GM19351 (cell line): Measurements from ENCODE around the gene RIN1.
"Not testable (repeated sequence)": the region's sequence is repeated elsewhere in the genome, so short reads cannot be mapped to it uniquely, and the experiment has no call there.

ENCODE experiments used
- ATAC-seq: cut with Tn5 transposase; IDR thresholded peaks from one replicate; pipeline ENCODE4 v1.9.1; 2021; ENCODE audit warnings: mild to moderate bottlenecking, moderate library complexity; ENCODE audit not compliant: unreplicated experiment

Gene RIN1

DNA sequence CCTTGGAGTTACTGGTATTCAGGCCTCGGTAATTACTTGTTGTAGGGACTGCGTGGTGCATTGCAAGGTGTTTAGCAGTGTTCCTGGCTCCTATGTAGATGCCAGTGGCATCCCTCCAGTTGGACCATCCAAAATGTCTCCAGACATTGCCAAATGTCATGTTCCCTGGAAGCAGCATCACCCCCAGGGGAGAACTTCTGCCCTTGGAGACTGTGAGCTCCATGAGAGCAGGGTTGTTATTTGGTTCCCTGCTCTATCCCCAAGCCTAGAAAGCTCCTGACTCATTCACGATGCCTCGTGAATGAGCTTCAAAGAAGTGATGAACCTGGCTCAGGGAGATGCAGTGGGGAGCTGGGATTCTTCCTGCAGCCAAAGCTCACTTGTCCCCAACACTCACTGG, 14.6 kb downstream of the RIN1 start:
- no peak for ATAC-seq

GRCh38 chr11:66320748-66321147, 15.5 kb downstream of the RIN1 start:
- not testable (repeated sequence) for ATAC-seq

- ATAC-seq: not testable (repeated sequence)
These were observed 15.9 kb downstream of the RIN1 start for GRCh38 chr11:66320289-66320688.

DNA sequence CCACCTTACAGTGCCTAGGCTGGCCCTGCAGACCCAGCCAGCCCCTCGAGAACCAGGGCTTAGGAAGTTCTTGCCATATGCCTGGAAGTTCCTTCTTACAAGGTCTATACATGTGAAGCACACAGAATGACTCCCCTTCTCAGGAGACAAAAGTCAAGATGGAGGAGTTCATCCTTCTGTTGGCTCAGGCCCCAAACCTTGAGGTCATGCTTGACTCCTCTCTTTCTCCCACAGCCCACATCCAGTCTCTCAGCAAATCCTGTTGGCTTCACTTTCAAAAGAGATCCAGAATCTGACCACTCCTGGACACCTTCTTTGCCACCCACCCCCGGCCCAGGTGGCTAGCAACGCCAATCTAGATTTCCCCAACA, 17.6 kb downstream of the RIN1 start:
- ATAC-seq: no peak

DNA sequence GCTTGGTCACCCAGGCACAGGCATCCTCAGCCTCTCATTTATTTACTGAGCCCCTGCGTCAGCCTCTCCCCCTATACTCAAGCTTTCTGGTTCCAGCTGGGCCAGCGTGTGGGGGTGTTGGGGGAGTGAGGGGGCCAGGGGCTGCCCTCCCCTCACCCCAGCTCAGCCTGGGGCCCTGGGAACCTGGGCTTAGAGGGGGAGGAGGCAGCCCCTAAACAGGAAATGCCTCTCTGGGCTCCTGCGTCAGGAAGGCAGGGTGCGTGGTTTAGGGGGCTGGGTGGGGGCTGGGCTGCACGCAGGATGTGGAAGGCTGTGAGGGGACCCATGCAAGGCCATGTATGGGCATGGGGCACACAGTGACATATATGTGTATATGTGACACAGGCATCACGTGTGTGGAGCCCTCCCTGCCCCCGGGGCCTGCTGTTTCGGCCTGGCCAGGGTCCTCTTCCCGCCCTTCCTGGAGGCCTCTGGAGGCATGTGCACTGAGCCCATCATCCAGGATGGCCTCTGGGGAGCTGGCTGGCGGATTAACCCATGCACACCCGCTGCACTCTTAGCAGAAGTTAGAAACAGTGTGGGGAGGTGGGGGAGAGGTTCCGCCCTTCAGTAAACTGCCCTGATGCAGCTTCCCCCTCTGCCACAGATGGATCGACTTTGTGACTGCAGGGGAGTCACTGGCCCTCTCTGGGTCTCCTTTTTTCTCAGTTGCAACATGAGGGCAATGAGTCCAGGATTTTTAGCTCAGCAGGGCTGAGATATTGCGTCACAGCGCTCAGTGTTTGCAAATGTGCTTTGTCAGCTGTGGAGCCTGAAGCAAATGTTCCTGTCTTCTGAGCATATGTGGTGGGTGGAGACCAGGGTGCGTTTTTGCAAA, 18.3 kb downstream of the RIN1 start:
- no peak for ATAC-seq

- ATAC-seq: no peak
These were observed 18.9 kb downstream of the RIN1 start for GRCh38 chr11:66317322-66317722.

GRCh38 chr11:66316849-66317251, 19.4 kb downstream of the RIN1 start, which contains the start of gene CD248:
Gene CD248, minus strand, starts transcription at chr11:66317044. Its CDS starts 17 bp downstream, at chr11:66317027.
- no peak for ATAC-seq

GRCh38 chr11:66315921-66316811, 20.1 kb downstream of the RIN1 start:
- ATAC-seq: no peak

- ATAC-seq: no peak
These were observed 20.7 kb downstream of the RIN1 start for GRCh38 chr11:66315498-66315885.

GRCh38 chr11:66314561-66315497, 21.4 kb downstream of the RIN1 start:
- no peak for ATAC-seq

GRCh38 chr11:66314186-66314501, 22.1 kb downstream of the RIN1 start:
- no peak for ATAC-seq

GRCh38 chr11:66313321-66314185, 22.7 kb downstream of the RIN1 start:
- ATAC-seq: no peak

- ATAC-seq: peak; percentile 81
These were observed 23.5 kb downstream of the RIN1 start for GRCh38 chr11:66312549-66313320.

DNA sequence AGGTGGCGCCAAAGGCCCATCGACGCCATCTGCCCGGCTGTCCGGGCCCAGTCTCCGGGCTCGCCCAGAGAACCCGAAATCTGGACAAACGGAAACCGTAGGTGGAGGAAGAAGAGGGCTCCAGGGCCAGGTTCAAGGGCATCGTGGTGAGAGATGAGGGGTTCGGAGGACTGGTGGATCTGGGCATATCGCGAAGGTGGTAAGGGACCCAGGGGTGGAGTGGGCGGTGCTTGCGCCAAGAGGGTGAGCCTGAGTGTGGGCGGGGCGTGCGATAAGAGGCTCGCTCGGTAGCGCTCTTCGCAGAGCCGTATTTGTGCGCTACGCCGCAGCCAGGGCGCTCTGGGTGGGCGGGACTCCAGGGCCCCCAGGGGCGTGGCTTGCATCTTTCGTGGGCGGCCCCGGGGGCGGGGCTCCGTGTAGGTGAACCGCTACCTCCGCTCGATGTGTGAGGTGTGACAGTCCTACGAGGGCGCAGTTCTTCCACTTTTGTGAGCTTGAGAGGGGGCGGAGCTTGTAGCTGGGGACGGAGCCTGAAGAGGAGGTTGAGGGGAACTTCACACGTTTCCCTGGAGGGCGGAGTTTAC, 24.2 kb downstream of the RIN1 start:
- ATAC-seq: peak; percentile 60

DNA sequence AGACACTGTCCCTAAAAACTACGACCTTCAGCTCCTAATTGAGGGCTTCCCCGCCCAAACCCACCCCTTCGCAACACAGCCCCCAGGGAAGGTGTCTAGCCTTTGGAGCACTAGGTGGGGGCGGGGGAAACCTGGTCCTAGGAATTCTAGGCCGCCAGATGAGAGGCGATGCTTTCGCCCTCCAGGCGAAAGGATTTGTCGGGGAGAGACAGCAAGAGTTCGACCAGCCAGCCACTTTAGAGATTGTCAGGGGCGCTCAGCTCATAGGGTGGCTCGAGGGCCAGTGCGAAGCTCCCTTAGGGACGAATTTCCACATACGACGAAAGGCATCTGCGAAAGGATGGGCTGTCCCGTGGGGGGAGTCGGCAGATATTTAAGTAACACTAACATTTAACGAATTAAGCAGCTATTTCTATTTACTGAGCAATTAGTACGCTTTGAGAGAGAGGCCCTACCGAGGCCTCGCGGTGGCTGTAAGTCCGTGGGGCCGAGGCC, 24.7 kb downstream of the RIN1 start:
- no peak for ATAC-seq

DNA sequence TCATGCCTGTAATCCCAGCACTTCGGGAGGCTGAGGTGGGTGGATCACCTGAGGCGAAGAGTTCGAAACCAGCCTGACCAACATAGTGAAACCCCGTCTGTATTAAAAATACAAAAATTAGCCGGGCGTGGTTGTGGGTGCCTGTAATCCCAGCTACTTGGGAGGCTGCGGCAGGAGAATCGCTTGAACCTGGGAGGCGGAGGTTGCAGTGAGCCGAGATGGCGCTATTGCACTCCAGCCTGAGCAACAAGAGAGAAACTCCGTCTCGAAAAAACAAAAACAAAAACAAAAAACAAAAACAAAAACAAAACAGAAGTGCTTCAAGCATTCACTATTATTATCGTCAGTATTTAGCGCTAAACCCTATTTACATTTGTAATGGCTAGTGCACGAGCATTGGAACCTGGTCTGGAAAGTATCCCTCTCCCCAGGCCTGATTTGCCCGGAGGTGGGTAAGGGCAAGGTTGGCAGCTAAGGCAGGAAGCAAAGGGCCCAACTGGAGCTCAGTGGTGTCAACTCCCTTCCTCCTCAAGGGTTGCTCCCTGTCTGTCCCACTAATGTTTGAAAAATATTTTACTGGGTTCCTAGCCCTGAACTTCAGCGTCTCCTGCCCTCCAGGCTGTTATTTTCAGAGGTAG, 25.3 kb downstream of the RIN1 start:
- not testable (repeated sequence) for ATAC-seq

DNA sequence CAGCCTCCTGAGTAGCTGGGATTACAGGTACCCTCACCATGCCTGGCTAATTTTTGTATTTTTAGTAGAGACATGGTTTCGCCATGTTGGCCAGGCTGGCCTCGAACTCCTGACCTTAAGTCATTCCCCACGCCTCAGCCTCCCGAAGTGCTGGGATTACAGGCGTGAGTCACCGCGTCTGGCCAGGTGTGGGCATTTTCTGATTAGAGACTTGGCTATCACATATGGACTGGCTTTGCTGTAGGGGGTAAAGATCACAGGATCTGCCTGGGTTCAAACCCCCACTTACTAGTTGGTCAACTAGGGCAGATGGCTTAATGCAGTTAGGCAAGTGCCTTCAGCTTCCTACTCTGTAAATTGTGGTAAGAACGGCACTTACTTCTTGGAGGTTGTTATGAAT, 25.9 kb downstream of the RIN1 start:
- ATAC-seq: no peak

DNA sequence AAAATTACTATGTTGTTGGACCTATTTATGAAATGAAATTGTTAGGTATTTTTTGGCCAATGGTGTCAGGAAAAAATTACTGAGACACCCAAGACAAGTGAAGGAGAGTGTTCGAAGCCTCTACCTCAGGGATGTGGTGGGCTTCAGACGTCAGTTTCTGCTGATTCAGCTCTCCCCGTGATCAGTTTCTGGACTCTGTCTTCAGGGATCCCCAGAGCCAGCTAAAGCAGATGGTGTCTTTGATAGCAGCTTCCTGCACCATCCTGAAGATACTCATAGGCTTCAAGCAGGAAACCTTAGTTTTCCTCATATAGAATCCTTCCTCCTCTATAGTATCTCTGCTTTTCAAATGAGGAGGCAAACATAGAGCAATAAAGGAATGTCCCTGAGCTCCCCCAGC, 26.8 kb downstream of the RIN1 start:
- no peak for ATAC-seq
